Testis (tissue), 2 donors: ENCODE results near the gene WBP2.

Experiments
- POLR2A ChIP-seq: fragments of 450-650 bp; IDR thresholded peaks from one replicate; pipeline ENCODE4 v1.6.1; 2017; ENCODE audit warnings: antibody characterized with exemption, mild to moderate bottlenecking, moderate library complexity
- TF ChIP-seq, protein P1 (sequence below), 3 experiments: fragments of 450-650 bp in 2 of 3; fragments of 200-600 bp in 1 of 3; sonication (generic) in 1 of 3; IDR thresholded peaks; one replicate each; pipeline ENCODE4 v1.5.1; 2016 to 2019; ENCODE audit warnings: antibody characterized with exemption in 3 of 3, mild to moderate bottlenecking in 2 of 3, moderate library complexity in 1 of 3

DNA sequence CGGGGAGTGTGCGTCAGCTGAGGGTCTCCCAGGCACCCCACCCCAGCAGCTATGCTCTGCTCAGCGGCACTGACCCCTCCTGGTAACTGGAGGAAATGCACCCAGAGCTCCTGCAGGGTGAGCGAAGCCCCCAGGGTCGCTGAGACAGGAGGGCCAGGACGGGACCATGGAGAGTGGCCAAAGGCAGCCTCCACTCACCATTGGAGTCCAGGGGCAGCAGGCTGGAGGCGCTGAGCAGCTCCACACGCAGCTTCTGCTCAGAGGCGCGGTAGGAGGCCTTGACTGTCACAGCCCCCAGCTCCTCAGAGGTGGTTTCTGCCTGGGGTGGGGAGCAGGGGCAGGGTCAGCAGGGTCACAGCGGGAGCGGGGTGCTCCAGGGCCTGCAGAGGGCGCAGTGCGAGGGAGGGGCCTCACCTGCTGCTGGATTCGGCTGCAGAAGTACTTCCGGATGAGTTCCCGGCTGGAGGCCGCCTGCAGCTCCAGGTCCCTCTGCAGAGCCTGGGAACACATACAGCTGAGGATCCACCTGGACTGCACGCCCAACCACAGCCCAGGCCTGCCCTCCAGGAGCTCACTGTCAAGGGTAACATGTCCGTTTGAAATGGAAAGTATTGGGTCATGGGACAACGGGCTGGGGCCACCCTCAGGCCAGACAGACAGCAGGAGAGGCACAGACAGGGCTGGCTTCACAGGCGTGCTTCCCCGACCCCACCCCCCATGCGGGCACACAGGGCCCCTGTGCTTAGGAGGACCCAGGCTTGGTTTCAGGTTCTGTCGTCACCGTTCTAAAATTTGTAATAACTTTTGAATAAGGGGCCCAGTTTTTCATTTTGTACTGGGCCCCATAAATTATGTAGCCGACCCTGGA, 24.7 kb downstream of the WBP2 start:
- TF ChIP-seq, protein P1, sequence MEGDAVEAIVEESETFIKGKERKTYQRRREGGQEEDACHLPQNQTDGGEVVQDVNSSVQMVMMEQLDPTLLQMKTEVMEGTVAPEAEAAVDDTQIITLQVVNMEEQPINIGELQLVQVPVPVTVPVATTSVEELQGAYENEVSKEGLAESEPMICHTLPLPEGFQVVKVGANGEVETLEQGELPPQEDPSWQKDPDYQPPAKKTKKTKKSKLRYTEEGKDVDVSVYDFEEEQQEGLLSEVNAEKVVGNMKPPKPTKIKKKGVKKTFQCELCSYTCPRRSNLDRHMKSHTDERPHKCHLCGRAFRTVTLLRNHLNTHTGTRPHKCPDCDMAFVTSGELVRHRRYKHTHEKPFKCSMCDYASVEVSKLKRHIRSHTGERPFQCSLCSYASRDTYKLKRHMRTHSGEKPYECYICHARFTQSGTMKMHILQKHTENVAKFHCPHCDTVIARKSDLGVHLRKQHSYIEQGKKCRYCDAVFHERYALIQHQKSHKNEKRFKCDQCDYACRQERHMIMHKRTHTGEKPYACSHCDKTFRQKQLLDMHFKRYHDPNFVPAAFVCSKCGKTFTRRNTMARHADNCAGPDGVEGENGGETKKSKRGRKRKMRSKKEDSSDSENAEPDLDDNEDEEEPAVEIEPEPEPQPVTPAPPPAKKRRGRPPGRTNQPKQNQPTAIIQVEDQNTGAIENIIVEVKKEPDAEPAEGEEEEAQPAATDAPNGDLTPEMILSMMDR (IDR thresholded peaks at IDR 0.05), result peak in 1 of 3 experiments; percentile 46
- no peak for TF ChIP-seq POLR2A
